ENCODE data around the gene UBN2. TPM values are rescaled to one million over a fixed set of nuclear protein-coding genes. Genes with fewer than 3 reads are reported as not detected.

Gene UBN2
- total RNA-seq, 1 donor from 2014 or later, result 30.1 TPM

GRCh38 chr7:139249179-139249810, 18.3 kb downstream of the UBN2 start:
- Mint-ChIP-seq H3K4me3 (no peak overlapping the region), H3K4me1 (no peaks in the 10 kb centered on the region), H3K27ac (ENCODE audit: unreplicated experiment) (no peak overlapping the region), H3K27me3 (ENCODE audit: low read depth) (no peaks in the 10 kb centered on the region), H3K36me3 (ENCODE audit: low read depth) (peaks cover 5% of the 10 kb centered on the region), H3K9me3 (no peaks in the 10 kb centered on the region)
- no peak for DNase-seq (ENCODE audit: low read depth, low spot score)
- TF ChIP-seq CTCF (conservative IDR thresholded peaks at IDR 0.05), result no peak

- no peak overlapping the region for H3K4me3 Mint-ChIP-seq
- H3K36me3 Mint-ChIP-seq (ENCODE audit: low read depth), result peaks cover 2% of the 10 kb centered on the region
- H3K4me1 Mint-ChIP-seq, result no peaks in the 10 kb centered on the region
- no peak for TF ChIP-seq CTCF (conservative IDR thresholded peaks at IDR 0.05)
- H3K27ac Mint-ChIP-seq (ENCODE audit: unreplicated experiment), result no peak overlapping the region
- H3K9me3 Mint-ChIP-seq, result no peaks in the 10 kb centered on the region
- no peak for DNase-seq (ENCODE audit: low read depth, low spot score)
- no peaks in the 10 kb centered on the region for H3K27me3 Mint-ChIP-seq (ENCODE audit: low read depth)
Measured at GRCh38 chr7:139252451-139252850, 21.4 kb downstream of the UBN2 start.

- peaks cover 2% of the 10 kb centered on the region for H3K36me3 Mint-ChIP-seq (ENCODE audit: low read depth)
- H3K9me3 Mint-ChIP-seq, result no peaks in the 10 kb centered on the region
- TF ChIP-seq CTCF (conservative IDR thresholded peaks at IDR 0.05), result no peak
- H3K4me3 Mint-ChIP-seq, result no peak overlapping the region
- DNase-seq (ENCODE audit: low read depth, low spot score), result no peak
- no peak overlapping the region for H3K27ac Mint-ChIP-seq (ENCODE audit: unreplicated experiment)
- H3K27me3 Mint-ChIP-seq (ENCODE audit: low read depth), result no peaks in the 10 kb centered on the region
- H3K4me1 Mint-ChIP-seq, result no peaks in the 10 kb centered on the region
Measured at GRCh38 chr7:139254281-139254680, 23.2 kb downstream of the UBN2 start.

- no peak overlapping the region for H3K27ac Mint-ChIP-seq (ENCODE audit: unreplicated experiment)
- no peak for DNase-seq (ENCODE audit: low read depth, low spot score)
- no peak for TF ChIP-seq CTCF (conservative IDR thresholded peaks at IDR 0.05)
- no peaks in the 10 kb centered on the region for H3K9me3 Mint-ChIP-seq
- H3K36me3 Mint-ChIP-seq (ENCODE audit: low read depth), result peaks cover 2% of the 10 kb centered on the region
- H3K4me1 Mint-ChIP-seq, result no peaks in the 10 kb centered on the region
- H3K4me3 Mint-ChIP-seq, result no peak overlapping the region
- H3K27me3 Mint-ChIP-seq (ENCODE audit: low read depth), result no peaks in the 10 kb centered on the region
Measured at GRCh38 chr7:139254728-139255127, 23.7 kb downstream of the UBN2 start.

- Mint-ChIP-seq H3K27ac (ENCODE audit: unreplicated experiment) (no peak overlapping the region), H3K9me3 (no peaks in the 10 kb centered on the region)
- no peak for TF ChIP-seq CTCF (conservative IDR thresholded peaks at IDR 0.05)
Measured at GRCh38 chr7:139255290-139255689, 24.3 kb downstream of the UBN2 start.

More at GRCh38 chr7:139255290-139255689, 24.3 kb downstream of the UBN2 start:
- Mint-ChIP-seq H3K27me3 (ENCODE audit: low read depth) (no peaks in the 10 kb centered on the region), H3K36me3 (ENCODE audit: low read depth) (peaks cover 2% of the 10 kb centered on the region), H3K4me1 (no peaks in the 10 kb centered on the region), H3K4me3 (no peak overlapping the region)
- no peak for DNase-seq (ENCODE audit: low read depth, low spot score)

Measured in neural crest cell (in vitro differentiated cells).